Gastroesophageal sphincter (tissue), 3 donors: ENCODE measurements around the gene ELMO1.

Experiments
- CTCF ChIP-seq, 4 experiments: fragments of 200-600 bp in 2 of 4; fragments of 450-650 bp in 2 of 4; sonication (generic) in 1 of 4; IDR thresholded peaks; one replicate each; pipeline ENCODE4 v1.5.1; 2017 to 2019; ENCODE audit warnings: antibody characterized with exemption in 4 of 4, mild to moderate bottlenecking in 2 of 4, moderate library complexity in 2 of 4
- POLR2A ChIP-seq, 2 donors: fragments of 450-650 bp; IDR thresholded peaks; one replicate each; pipeline ENCODE4 v1.6.1; 2017; ENCODE audit warnings: antibody characterized with exemption in 2 of 2, mild to moderate bottlenecking in 2 of 2, moderate library complexity in 1 of 2
- POLR2AphosphoS5 ChIP-seq: sonication (generic); formaldehyde crosslinking; IDR thresholded peaks from one replicate; pipeline ENCODE4 v1.6.1; 2017; ENCODE audit warnings: antibody characterized with exemption

- no peak for TF ChIP-seq POLR2A (IDR thresholded peaks at IDR 0.05)
- TF ChIP-seq CTCF (IDR thresholded peaks at IDR 0.05), result no peak
- no peak for TF ChIP-seq POLR2AphosphoS5
Observed at GRCh38 chr7:36937754-36938563, 510.7 kb downstream of the ELMO1 start.
